ENCODE results near the gene DOK7. TPM values are rescaled to one million over a fixed set of nuclear protein-coding genes. Genes with fewer than 3 reads are reported as not detected.

The DOK7 gene
- total and polyA plus RNA-seq, 2 donors (not counting 3 experiments of a cell fraction or from before 2014, with no cell fraction given), result not detected

- TF ChIP-seq GATA2 (IDR thresholded peaks at IDR 0.05; ENCODE audit: insufficient read depth, insufficient read length, low read depth, low read length), result no peak
- TF ChIP-seq FOS (IDR thresholded peaks at IDR 0.05; ENCODE audit: borderline replicate concordance, insufficient read depth, low read length), result no peak
- no peak for TF ChIP-seq MYC (IDR thresholded peaks at IDR 0.05; ENCODE audit: low read depth, low read length)
- TF ChIP-seq MAX (IDR thresholded peaks at IDR 0.05; ENCODE audit: insufficient read depth, insufficient read length), result no peak
- TF ChIP-seq POLR2AphosphoS5 (IDR thresholded peaks at IDR 0.05; ENCODE audit: insufficient read depth, low read depth, low read length), result no peak
- TF ChIP-seq POLR2A (IDR thresholded peaks at IDR 0.05; ENCODE audit: low read depth, low read length), result no peak
- no peak for TF ChIP-seq JUN (IDR thresholded peaks at IDR 0.05; ENCODE audit: borderline replicate concordance, insufficient read depth, insufficient read length, low read depth)
- TF ChIP-seq CTCF (IDR thresholded peaks at IDR 0.05; ENCODE audit: extremely low read depth in 1 of 2, insufficient read depth in 1 of 2, low read depth in 1 of 2, low read length in 2 of 2), result no peak
- no peak for TF ChIP-seq EZH2 (IDR thresholded peaks at IDR 0.05; ENCODE audit: borderline replicate concordance, low read depth, low read length, severe bottlenecking)
- Histone ChIP-seq H3K4me1 (ENCODE audit: control insufficient read depth, extremely low read depth, insufficient read depth, low read length) (no peaks in the 10 kb centered on the region), H4K20me1 (replicated peaks; ENCODE audit: control insufficient read depth, extremely low read depth, insufficient read depth, low read length) (no peaks in the 10 kb centered on the region), H3K27me3 (ENCODE audit: control insufficient read depth in 2 of 2, insufficient read depth in 2 of 2, low read length in 2 of 2) (no peaks in the 10 kb centered on the region), H3K27ac (ENCODE audit: insufficient read depth, low read depth, low read length) (no peak overlapping the region), H3K36me3 (ENCODE audit: control insufficient read depth in 2 of 2, extremely low read depth in 1 of 2, insufficient read depth in 2 of 2, low read length in 2 of 2) (peaks cover 13 to 54% of the 10 kb centered on the region in 2 experiments), H3K9ac (replicated peaks; ENCODE audit: extremely low read depth, insufficient read depth, low read length) (no peak overlapping the region), H3K9me3 (replicated peaks; ENCODE audit: control insufficient read depth, insufficient read depth, low read length) (no peaks in the 10 kb centered on the region), H3K79me2 (ENCODE audit: control insufficient read depth, insufficient read depth, low read length) (no peaks in the 10 kb centered on the region), H3K9me1 (replicated peaks; ENCODE audit: control insufficient read depth, extremely low read depth, insufficient read depth, low read length) (no peaks in the 10 kb centered on the region), H2AFZ (ENCODE audit: low read depth, low read length) (no peak overlapping the region), H3K4me2 (ENCODE audit: insufficient read depth, low read length) (no peak overlapping the region), H3K4me3 (replicated peaks in 1 of 3; ENCODE audit: insufficient read depth in 1 of 3, low read depth in 1 of 3, low read length in 3 of 3) (no peak overlapping the region)
- DNase-seq (ENCODE audit: low read depth, low spot score), result no peak
- intact Hi-C loops (cut with micrococcal nuclease), result no loop called here
- POLR2A ChIA-PET, result no interaction called here
- no peak for FAIRE-seq
- BruUV-seq (replicated peaks), result no TSS peak
- CTCF ChIA-PET, result interaction anchor here (2.1 kb wide), 1 partner anchor 9 kb away, joined by 7 read pairs; no protein-coding TSS in a partner anchor
- dilution Hi-C loops (cut with MboI; ENCODE audit: extremely low pct_ligation_motif_present, low sequenced_read_pairs), result no loop called here
These were observed 50.7 kb downstream of the DOK7 start for GRCh38 chr4:3513807-3514206.

All from endothelial cell of umbilical vein (primary cell).